Uterus (tissue), 2 donors: ENCODE measurements around the gene ACOX2.

Source experiments
- POLR2A ChIP-seq, 2 donors: fragments of 450-650 bp; IDR thresholded peaks; one replicate each; pipeline ENCODE4 v1.6.1; 2016; ENCODE audit warnings: antibody characterized with exemption in 2 of 2, mild to moderate bottlenecking in 1 of 2, moderate library complexity in 1 of 2
- TF ChIP-seq, protein P1 (sequence below), 4 experiments: fragments of 200-600 bp in 2 of 4; fragments of 450-650 bp in 2 of 4; sonication (generic) in 2 of 4; IDR thresholded peaks; one replicate each; pipeline ENCODE4 v1.5.1; 2016 to 2019; ENCODE audit warnings: antibody characterized with exemption in 4 of 4, mild to moderate bottlenecking in 2 of 4, moderate library complexity in 1 of 4

DNA sequence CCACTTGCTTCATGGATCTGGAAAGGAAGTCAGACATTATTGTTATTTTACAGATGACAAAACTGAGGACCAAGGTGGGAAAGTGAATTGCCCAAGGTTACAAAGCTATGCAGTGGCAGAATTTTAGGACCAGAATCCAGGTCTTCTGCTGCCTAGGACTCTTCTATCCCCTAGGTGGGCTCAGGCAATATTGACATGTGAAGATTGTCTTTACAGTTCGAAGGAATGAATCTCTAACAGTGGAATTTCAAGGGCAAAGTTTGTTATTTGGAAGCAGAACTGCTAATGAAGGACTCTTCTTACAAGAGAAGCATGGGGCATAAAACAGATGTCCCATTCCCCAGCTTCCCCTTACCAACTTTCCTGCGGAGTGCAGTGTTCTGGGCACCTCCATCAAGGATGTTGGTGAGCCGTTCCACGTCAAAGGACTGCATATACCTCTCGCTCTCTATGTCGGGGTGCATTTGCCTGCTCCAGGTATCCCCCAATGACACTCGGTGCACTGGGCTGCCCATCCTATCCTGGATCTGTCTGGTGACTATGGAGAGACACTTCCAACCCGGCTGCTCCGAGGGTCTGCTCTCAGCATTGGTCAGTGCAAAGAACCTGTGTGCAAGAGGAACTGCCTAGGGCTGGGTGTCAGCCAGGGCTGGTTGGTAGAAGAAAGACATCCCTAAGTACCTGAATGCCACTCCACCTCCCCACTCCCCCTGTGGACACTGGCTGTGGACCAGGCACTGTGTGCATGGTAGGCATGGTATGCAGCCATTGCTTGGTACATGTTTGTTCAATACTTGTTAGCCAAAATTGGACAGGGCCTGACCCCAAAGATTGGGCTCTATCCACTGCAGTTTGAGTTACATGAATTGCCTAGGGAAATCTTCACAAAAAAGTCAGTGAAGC lies 2.1 kb downstream of the ACOX2 start:
- TF ChIP-seq, protein P1, sequence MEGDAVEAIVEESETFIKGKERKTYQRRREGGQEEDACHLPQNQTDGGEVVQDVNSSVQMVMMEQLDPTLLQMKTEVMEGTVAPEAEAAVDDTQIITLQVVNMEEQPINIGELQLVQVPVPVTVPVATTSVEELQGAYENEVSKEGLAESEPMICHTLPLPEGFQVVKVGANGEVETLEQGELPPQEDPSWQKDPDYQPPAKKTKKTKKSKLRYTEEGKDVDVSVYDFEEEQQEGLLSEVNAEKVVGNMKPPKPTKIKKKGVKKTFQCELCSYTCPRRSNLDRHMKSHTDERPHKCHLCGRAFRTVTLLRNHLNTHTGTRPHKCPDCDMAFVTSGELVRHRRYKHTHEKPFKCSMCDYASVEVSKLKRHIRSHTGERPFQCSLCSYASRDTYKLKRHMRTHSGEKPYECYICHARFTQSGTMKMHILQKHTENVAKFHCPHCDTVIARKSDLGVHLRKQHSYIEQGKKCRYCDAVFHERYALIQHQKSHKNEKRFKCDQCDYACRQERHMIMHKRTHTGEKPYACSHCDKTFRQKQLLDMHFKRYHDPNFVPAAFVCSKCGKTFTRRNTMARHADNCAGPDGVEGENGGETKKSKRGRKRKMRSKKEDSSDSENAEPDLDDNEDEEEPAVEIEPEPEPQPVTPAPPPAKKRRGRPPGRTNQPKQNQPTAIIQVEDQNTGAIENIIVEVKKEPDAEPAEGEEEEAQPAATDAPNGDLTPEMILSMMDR (IDR thresholded peaks at IDR 0.05): no peak
- TF ChIP-seq POLR2A (IDR thresholded peaks at IDR 0.05): no peak
